ENCODE data around the gene XPNPEP2.

- TF ChIP-seq, protein P1, sequence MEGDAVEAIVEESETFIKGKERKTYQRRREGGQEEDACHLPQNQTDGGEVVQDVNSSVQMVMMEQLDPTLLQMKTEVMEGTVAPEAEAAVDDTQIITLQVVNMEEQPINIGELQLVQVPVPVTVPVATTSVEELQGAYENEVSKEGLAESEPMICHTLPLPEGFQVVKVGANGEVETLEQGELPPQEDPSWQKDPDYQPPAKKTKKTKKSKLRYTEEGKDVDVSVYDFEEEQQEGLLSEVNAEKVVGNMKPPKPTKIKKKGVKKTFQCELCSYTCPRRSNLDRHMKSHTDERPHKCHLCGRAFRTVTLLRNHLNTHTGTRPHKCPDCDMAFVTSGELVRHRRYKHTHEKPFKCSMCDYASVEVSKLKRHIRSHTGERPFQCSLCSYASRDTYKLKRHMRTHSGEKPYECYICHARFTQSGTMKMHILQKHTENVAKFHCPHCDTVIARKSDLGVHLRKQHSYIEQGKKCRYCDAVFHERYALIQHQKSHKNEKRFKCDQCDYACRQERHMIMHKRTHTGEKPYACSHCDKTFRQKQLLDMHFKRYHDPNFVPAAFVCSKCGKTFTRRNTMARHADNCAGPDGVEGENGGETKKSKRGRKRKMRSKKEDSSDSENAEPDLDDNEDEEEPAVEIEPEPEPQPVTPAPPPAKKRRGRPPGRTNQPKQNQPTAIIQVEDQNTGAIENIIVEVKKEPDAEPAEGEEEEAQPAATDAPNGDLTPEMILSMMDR (IDR thresholded peaks at IDR 0.05) = no peak
- TF ChIP-seq POLR2A (IDR thresholded peaks at IDR 0.05) = no peak
These were observed 38.2 kb upstream of the XPNPEP2 start for GRCh38 chrX:129700536-129700935.
